ENCODE measurements around the gene CSF3.
"Not testable (repeated sequence)": the region's sequence is repeated elsewhere in the genome, so short reads cannot be mapped to it uniquely, and the experiment has no call there.

The CSF3 gene

DNA sequence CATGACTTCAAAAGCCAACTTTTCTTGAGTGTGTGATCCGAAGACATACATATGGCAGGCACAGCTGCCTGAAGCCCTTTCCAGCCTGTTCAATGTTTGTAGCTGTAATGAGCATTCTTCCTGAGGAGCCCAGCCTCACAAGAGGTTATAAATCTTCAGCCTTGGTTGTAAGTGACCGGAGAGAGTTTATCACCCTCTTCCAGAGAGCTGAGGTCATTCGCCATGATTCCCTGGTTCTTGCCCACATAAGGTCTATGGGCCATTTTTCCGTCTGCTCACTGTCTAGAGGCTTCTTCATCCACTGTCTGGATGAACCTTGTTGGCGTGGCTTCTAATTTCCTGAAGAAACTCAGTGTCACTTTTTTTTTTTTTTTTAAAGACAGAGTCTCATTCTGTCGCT, 9.7 kb upstream of the CSF3 start:
- no peak overlapping the region for H3K4me3 ChIP-seq (ENCODE audit: low read length)
- TF ChIP-seq, protein P1, sequence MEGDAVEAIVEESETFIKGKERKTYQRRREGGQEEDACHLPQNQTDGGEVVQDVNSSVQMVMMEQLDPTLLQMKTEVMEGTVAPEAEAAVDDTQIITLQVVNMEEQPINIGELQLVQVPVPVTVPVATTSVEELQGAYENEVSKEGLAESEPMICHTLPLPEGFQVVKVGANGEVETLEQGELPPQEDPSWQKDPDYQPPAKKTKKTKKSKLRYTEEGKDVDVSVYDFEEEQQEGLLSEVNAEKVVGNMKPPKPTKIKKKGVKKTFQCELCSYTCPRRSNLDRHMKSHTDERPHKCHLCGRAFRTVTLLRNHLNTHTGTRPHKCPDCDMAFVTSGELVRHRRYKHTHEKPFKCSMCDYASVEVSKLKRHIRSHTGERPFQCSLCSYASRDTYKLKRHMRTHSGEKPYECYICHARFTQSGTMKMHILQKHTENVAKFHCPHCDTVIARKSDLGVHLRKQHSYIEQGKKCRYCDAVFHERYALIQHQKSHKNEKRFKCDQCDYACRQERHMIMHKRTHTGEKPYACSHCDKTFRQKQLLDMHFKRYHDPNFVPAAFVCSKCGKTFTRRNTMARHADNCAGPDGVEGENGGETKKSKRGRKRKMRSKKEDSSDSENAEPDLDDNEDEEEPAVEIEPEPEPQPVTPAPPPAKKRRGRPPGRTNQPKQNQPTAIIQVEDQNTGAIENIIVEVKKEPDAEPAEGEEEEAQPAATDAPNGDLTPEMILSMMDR (conservative IDR thresholded peaks at IDR 0.05; ENCODE audit: low read length), result no peak
- no peak for DNase-seq (ENCODE audit: low read depth)

DNA sequence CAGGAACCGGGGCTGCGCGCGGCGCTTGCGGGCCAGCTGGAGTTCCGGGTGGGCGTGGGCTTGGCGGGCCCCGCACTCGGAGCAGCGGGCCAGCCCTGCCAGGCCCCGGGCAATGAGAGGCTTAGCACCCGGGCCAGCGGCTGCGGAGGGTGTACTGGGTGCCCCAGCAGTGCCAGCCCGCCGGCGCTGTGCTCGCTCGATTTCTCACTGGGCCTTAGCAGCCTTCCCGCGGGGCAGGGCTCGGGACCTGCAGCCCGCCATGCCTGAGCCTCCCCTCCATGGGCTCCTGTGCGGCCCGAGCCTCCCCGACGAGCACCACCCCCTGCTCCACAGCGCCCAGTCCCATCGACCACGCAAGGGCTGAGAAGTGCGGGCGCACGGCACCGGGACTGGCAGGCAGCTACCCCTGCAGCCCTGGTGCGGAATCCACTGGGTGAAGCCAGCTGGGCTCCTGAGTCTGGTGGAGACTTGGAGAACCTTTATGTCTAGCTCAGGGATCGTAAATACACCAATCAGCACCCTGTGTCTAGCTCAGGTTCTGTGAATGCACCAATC, 4.2 kb upstream of the CSF3 start:
- DNase-seq (ENCODE audit: low read depth); H3K4me3 ChIP-seq (ENCODE audit: low read length): not testable (repeated sequence)

DNA sequence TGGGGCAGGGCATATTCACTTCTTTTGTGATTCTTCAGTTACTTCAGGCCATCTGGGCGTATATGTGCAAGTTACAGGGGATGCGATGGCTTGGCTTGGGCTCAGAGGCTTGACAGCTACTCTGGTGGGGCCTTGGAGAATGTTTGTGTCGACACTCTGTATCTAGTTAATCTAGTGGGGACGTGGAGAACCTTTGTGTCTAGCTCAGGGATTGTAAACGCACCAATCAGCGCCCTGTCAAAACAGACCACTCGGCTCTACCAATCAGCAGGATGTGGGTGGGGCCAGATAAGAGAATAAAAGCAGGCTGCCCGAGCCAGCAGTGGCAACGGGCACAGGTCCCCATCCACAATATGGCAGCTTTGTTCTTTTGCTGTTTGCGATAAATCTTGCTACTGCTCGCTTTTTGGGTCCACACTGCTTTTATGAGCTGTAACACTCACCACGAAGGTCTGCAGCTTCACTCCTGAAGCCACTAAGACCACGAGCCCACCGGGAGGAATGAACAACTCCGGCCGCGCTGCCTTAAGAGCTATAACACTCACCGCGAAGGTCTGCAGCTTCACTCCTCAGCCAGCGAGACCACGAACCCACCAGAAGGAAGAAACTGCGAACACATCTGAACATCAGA, 3.1 kb upstream of the CSF3 start:
- not testable (repeated sequence) for DNase-seq (ENCODE audit: low read depth); H3K4me3 ChIP-seq (ENCODE audit: low read length)

DNA sequence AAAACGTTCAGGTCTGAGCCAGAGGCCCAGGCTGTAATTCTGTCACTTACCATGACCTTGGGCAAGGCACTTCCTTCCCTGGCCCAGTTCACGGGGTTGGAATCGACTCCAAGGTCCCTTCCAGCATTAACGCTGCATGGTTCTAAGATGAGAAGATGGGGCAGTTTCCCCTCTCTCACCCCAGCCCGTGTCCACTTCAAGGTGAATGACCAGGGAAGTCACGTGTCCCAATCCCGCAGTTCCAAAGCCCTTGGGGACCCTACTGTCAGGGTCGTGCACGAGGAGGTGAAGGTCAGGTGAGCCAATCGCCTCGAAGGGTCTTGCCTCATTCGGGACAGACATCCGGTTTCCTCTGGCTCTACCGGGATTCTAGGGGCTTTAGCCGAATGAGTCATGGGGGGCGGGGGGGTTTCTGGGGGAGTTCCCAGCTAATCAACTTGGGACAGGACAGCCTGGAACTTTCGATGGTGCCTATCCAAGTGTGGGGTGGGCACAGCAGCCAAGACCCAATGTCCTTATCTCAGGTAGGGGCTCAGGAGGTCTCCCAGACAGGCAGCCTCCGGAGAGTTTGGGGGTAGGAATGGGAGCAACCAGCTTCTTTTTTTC, 762 bp upstream of the CSF3 start:
- TF ChIP-seq, protein P1 (conservative IDR thresholded peaks at IDR 0.05; ENCODE audit: low read length), result no peak
- DNase-seq (ENCODE audit: low read depth), result no peak
- H3K4me3 ChIP-seq (ENCODE audit: low read length), result no peak overlapping the region

DNA sequence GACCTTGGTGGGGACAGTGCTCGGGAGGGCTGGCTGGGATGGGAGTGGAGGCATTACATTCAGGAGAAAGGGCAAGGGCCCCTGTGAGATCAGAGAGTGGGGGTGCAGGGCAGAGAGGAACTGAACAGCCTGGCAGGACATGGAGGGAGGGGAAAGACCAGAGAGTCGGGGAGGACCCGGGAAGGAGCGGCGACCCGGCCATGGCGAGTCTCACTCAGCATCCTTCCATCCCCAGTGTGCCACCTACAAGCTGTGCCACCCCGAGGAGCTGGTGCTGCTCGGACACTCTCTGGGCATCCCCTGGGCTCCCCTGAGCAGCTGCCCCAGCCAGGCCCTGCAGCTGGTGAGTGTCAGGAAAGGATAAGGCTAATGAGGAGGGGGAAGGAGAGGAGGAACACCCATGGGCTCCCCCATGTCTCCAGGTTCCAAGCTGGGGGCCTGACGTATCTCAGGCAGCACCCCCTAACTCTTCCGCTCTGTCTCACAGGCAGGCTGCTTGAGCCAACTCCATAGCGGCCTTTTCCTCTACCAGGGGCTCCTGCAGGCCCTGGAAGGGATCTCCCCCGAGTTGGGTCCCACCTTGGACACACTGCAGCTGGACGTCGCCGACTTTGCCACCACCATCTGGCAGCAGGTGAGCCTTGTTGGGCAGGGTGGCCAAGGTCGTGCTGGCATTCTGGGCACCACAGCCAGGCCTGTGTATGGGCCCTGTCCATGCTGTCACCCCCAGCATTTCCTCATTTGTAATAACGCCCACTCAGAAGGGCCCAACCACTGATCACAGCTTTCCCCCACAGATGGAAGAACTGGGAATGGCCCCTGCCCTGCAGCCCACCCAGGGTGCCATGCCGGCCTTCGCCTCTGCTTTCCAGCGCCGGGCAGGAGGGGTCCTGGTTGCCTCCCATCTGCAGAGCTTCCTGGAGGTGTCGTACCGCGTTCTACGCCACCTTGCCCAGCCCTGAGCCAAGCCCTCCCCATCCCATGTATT, 1.1 kb downstream of the CSF3 start:
- DNase-seq (ENCODE audit: low read depth), result no peak
- no peak overlapping the region for H3K4me3 ChIP-seq (ENCODE audit: low read length)
- TF ChIP-seq, protein P1 (conservative IDR thresholded peaks at IDR 0.05; ENCODE audit: low read length), result no peak

DNA sequence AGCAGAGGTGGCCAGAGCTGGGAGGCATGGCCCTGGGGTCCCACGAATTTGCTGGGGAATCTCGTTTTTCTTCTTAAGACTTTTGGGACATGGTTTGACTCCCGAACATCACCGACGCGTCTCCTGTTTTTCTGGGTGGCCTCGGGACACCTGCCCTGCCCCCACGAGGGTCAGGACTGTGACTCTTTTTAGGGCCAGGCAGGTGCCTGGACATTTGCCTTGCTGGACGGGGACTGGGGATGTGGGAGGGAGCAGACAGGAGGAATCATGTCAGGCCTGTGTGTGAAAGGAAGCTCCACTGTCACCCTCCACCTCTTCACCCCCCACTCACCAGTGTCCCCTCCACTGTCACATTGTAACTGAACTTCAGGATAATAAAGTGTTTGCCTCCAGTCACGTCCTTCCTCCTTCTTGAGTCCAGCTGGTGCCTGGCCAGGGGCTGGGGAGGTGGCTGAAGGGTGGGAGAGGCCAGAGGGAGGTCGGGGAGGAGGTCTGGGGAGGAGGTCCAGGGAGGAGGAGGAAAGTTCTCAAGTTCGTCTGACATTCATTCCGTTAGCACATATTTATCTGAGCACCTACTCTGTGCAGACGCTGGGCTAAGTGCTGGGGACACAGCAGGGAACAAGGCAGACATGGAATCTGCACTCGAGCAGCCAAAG, 2.3 kb downstream of the CSF3 start:
- TF ChIP-seq, protein P1 (conservative IDR thresholded peaks at IDR 0.05; ENCODE audit: low read length), result no peak
- no peak overlapping the region for H3K4me3 ChIP-seq (ENCODE audit: low read length)
- no peak for DNase-seq (ENCODE audit: low read depth)

DNA sequence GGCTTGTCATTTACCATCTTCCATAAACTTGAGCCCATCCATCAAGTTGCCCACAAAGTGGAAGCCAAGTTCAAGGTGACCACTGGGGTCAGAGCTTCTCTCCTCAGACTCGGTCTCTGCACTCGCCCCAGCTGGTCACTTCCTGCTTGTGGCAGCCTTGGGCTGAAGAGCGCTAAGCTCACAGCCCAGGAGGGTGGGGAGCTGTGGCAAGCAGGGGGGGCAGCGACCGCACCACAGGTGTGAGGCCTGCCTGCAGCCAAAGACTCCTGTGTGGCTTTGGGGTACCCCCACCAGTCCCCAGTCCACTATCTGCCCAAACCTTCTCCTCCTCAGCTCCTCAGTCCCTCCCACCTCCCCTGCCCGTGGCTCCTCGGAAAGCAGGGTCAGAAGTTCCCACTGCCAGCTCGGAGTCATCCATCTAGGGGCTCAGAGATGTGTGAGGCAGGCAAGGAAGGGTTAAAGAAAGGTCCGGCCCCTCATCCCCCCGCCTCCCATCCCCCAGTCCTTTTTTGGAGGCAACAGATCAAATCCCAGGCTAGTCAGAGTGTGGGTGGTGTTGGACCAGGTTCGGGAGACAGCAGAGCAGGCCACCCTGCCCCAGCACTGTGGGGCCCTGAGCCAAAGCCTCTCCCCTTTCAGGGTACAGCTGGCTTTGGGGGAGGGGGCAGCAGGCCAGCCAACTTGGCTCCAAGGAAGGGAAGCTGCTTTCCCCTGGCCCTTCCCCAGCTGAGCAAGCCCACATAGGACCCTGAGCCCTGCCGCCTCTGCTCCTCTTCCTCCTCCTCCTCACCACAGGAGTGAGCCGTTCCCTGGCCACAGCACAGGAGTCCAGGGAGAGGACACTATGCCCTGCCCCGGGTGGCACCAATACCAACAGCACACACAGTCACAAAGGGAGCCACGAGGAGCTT, 3.2 kb downstream of the CSF3 start:
- peak; percentile 10 for DNase-seq (ENCODE audit: low read depth)
- TF ChIP-seq, protein P1 (conservative IDR thresholded peaks at IDR 0.05; ENCODE audit: low read length), result no peak
- no peak overlapping the region for H3K4me3 ChIP-seq (ENCODE audit: low read length)

Measured in AG10803 (cell line).